B cell (primary cell): Measurements from ENCODE around the gene TMEM209. TPM values are rescaled to one million over a fixed set of nuclear protein-coding genes. Genes with fewer than 3 reads are reported as not detected.

ENCODE experiments used
- ATAC-seq: fragments of 200-7000 bp; cut with Tn5 transposase; one replicate; pipeline ENCODE4 v1.10.0; 2021; ENCODE audit warnings: low read depth, mild to moderate bottlenecking, moderate number of reproducible peaks, moderate library complexity
- CTCF ChIA-PET: fragments of 350-600 bp; sonication (Branson Sonifier 250); formaldehyde crosslinking; loops from one replicate; lab custom pipeline; 2021; ENCODE audit warnings: antibody characterized with exemption, inconsistent platforms; lab: Charles Lee
- POLR2A ChIA-PET: fragments of 350-600 bp; sonication (Branson Sonifier 250); formaldehyde crosslinking; loops from one replicate; lab custom pipeline; 2021; ENCODE audit warnings: antibody characterized with exemption; lab: Charles Lee
- DNase-seq: peaks from one replicate; pipeline ENCODE4 v3.0.0; 2013
- H2AFZ ChIP-seq: 2 replicates; pipeline ENCODE4 v1.6.1; 2012; ENCODE audit warnings: mild to moderate bottlenecking, low read depth, low read length; ENCODE audit not compliant: insufficient read depth, poor library complexity, severe bottlenecking
- H3K27ac ChIP-seq, 2 donors: 1 replicate in 1 of 2; 2 replicates in 1 of 2; pipeline ENCODE4 v1.5.1; 2012 to 2013; ENCODE audit warnings: low read length in 2 of 2, mild to moderate bottlenecking in 2 of 2, moderate library complexity in 1 of 2
- H3K27me3 ChIP-seq, 4 experiments: fragments of 200-600 bp in 1 of 4; sonication (generic) in 1 of 4; replicated peaks in 1 of 4; 1 replicate in 2 of 4; 2 replicates in 2 of 4; pipeline versions ENCODE4 v1.6.1 to v1.7.0; 2013 to 2016; ENCODE audit warnings: low read length in 3 of 4, mild to moderate bottlenecking in 2 of 4, mixed read lengths in 1 of 4, moderate library complexity in 1 of 4; ENCODE audit not compliant: insufficient read depth in 4 of 4, control insufficient read depth in 3 of 4; ENCODE audit errors: control extremely low read depth in 1 of 4
- H3K36me3 ChIP-seq, 2 experiments: replicated peaks in 1 of 2; 1 replicate in 1 of 2; 2 replicates in 1 of 2; pipeline versions ENCODE4 v1.6.1 to v1.7.1; 2013; ENCODE audit warnings: low read length in 1 of 2; ENCODE audit not compliant: insufficient read depth in 2 of 2, control insufficient read depth in 1 of 2; ENCODE audit errors: control extremely low read depth in 1 of 2, extremely low read depth in 1 of 2
- H3K4me1 ChIP-seq, 2 donors: fragments of 200-600 bp in 1 of 2; sonication (generic) in 1 of 2; 1 replicate in 1 of 2; 2 replicates in 1 of 2; pipeline versions ENCODE4 v1.5.1 to v1.6.1; 2013 to 2017; ENCODE audit warnings: low read length in 2 of 2; ENCODE audit not compliant: control insufficient read depth in 2 of 2, insufficient read depth in 2 of 2
- H3K4me2 ChIP-seq: replicated peaks from 2 replicates; pipeline ENCODE3; 2012; ENCODE audit warnings: mild to moderate bottlenecking, low read depth, low read length; ENCODE audit not compliant: poor library complexity, severe bottlenecking
- H3K4me3 ChIP-seq, 5 experiments: fragments of 200-600 bp in 1 of 5; sonication (generic) in 1 of 5; 1 replicate in 3 of 5; 2 replicates in 2 of 5; pipeline versions ENCODE4 v1.5.1 to v1.7.0; 2011 to 2016; ENCODE audit warnings: low read length in 4 of 5, mild to moderate bottlenecking in 4 of 5, low read depth in 2 of 5, control low read depth in 1 of 5, moderate library complexity in 1 of 5; ENCODE audit not compliant: insufficient read depth in 1 of 5; ENCODE audit errors: control extremely low read depth in 1 of 5, extremely low read depth in 1 of 5
- H3K79me2 ChIP-seq: fragments of 200-600 bp; sonication (generic); one replicate; pipeline ENCODE4 v1.6.0; 2016; ENCODE audit warnings: low read length; ENCODE audit not compliant: control insufficient read depth, insufficient read depth
- H3K9ac ChIP-seq: fragments of 200-600 bp; sonication (generic); 2 replicates; pipeline ENCODE4 v1.6.1; 2017; ENCODE audit warnings: mild to moderate bottlenecking, low read length, moderate library complexity
- H3K9me3 ChIP-seq, 3 donors: one replicate each; pipeline versions ENCODE4 v1.6.1 to v1.7.1; 2013; ENCODE audit warnings: low read length in 2 of 3; ENCODE audit not compliant: control insufficient read depth in 2 of 3, insufficient read depth in 1 of 3; ENCODE audit errors: control extremely low read depth in 1 of 3
- H4K20me1 ChIP-seq: 2 replicates; pipeline ENCODE4 v1.6.0; 2012; ENCODE audit warnings: mild to moderate bottlenecking, low read length; ENCODE audit not compliant: insufficient read depth, control insufficient read depth, poor library complexity, severe bottlenecking
- H3K27ac Mint-ChIP-seq: one replicate; pipeline ENCODE4 v1.8.0; 2021; ENCODE audit warnings: mixed read lengths
- H3K27me3 Mint-ChIP-seq: one replicate; pipeline ENCODE4 v1.8.0; 2021; ENCODE audit warnings: mixed read lengths
- H3K4me1 Mint-ChIP-seq: one replicate; pipeline ENCODE4 v1.8.0; 2021; ENCODE audit warnings: mixed read lengths
- H3K4me3 Mint-ChIP-seq: one replicate; pipeline ENCODE4 v1.8.0; 2021; ENCODE audit warnings: mixed read lengths
- H3K9me3 Mint-ChIP-seq: one replicate; pipeline ENCODE4 v1.8.0; 2022; ENCODE audit warnings: mixed read lengths; ENCODE audit not compliant: insufficient read depth
- EZH2 ChIP-seq: IDR thresholded peaks from 2 replicates; pipeline ENCODE4 v1.6.1; 2012; ENCODE audit warnings: borderline replicate concordance, low read depth, mild to moderate bottlenecking, moderate library complexity, low read length; ENCODE audit not compliant: insufficient read depth, poor library complexity, severe bottlenecking
- WGBS: methylation state at CpG from one replicate; pipeline ENCODE4 v1.1.5; 2013; ENCODE audit warnings: missing lambda C conversion rate; ENCODE audit not compliant: insufficient coverage; 5-methylcytosine and 5-hydroxymethylcytosine counted together
- intact Hi-C: fragments of 100-400 bp; cut with micrococcal nuclease; formaldehyde crosslinking; loops from one replicate; pipeline ENCODE4 v1.10.0; 2022
- polyA plus RNA-seq: library from polyadenylated mRNA; depleted of rRNA; stranded (reverse); fragments of >200 nt; gene quantifications from 2 replicates; pipeline ENCODE4 v1.2.3, GENCODE V29; 2012
- total RNA-seq, 2 donors: library from RNA; stranded (reverse); fragments of 120-200 nt in 1 of 2; gene quantifications; 1 replicate in 1 of 2; 2 replicates in 1 of 2; pipeline versions ENCODE4 v1.2.3 to v1.2.4, GENCODE V29; 2013 to 2022
- TF ChIP-seq, protein P1 (sequence below): fragments of 200-600 bp; IDR thresholded peaks from one replicate; pipeline ENCODE4 v1.8.0; 2022; ENCODE audit warnings: antibody characterized with exemption, mild to moderate bottlenecking

Gene TMEM209
- total and polyA plus RNA-seq, 2 donors (not counting 1 experiment from before 2014, with no cell fraction given): 15.8 to 35.8 TPM

DNA sequence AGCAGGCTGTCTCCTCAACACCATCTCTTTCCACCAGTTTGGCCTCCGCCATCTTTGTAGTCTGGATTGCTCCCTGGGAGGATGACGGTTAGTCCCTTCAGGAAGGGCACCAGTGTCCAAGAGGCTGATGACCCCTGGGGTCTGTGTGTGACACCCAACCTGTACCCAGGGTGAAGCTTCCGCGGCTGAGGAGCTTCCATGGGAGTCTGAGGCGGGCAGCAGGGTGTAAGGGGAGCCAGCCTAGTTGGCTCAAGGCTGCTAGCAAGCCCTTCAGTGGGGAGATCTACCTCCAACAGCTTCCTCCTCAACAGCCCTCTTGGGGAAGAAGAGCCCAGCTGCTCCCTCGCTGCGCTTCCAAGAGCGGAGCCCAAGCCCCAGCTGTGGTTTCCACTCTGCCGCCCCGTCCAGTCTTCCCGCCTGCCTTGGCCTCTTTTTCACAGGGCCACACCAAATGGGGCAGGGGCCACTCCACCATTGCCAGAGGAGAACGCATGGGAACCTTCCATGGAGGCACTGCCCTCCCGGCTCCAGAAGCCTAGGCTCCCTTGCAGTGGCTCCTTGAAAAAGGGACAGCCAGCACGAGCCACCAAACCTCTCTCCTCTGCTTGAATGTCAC lies 57.4 kb downstream of the TMEM209 start:
- H3K4me3 Mint-ChIP-seq: no peak overlapping the region
- ChIA-PET POLR2A (no interaction called here), CTCF (interaction anchor here (0.7 kb wide), 1 partner anchor 39 kb away, joined by 3 read pairs; no protein-coding TSS in a partner anchor)
- H4K20me1 ChIP-seq: no peaks in the 10 kb centered on the region
- no peaks in the 10 kb centered on the region for H3K27me3 ChIP-seq
- no peaks in the 10 kb centered on the region for H3K9me3 Mint-ChIP-seq
- whole genome bisulfite sequencing: 57% methylated on average over 13 of the region's 14 CpGs
- H3K9ac ChIP-seq: no peak overlapping the region
- H3K79me2 ChIP-seq: peaks cover 7% of the 10 kb centered on the region
- H3K27me3 Mint-ChIP-seq: no peaks in the 10 kb centered on the region
- DNase-seq: peak; percentile 15
- H2AFZ ChIP-seq: no peak overlapping the region
- H3K36me3 ChIP-seq: no peaks in the 10 kb centered on the region
- H3K9me3 ChIP-seq: peaks cover 0 to 22% (median 7%) of the 10 kb centered on the region in 3 donors
- no peak for TF ChIP-seq EZH2
- TF ChIP-seq, protein P1, sequence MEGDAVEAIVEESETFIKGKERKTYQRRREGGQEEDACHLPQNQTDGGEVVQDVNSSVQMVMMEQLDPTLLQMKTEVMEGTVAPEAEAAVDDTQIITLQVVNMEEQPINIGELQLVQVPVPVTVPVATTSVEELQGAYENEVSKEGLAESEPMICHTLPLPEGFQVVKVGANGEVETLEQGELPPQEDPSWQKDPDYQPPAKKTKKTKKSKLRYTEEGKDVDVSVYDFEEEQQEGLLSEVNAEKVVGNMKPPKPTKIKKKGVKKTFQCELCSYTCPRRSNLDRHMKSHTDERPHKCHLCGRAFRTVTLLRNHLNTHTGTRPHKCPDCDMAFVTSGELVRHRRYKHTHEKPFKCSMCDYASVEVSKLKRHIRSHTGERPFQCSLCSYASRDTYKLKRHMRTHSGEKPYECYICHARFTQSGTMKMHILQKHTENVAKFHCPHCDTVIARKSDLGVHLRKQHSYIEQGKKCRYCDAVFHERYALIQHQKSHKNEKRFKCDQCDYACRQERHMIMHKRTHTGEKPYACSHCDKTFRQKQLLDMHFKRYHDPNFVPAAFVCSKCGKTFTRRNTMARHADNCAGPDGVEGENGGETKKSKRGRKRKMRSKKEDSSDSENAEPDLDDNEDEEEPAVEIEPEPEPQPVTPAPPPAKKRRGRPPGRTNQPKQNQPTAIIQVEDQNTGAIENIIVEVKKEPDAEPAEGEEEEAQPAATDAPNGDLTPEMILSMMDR: no peak
- peak overlapping the region; percentile 95 for H3K27ac Mint-ChIP-seq
- no peak overlapping the region for H3K4me3 ChIP-seq
- no peak for ATAC-seq
- no peak overlapping the region for H3K27ac ChIP-seq
- intact Hi-C loops: no loop called here
- H3K4me1 ChIP-seq: peaks cover 33 to 67% of the 10 kb centered on the region in 2 donors
- peaks cover 55% of the 10 kb centered on the region for H3K4me1 Mint-ChIP-seq
- no peak overlapping the region for H3K4me2 ChIP-seq

DNA sequence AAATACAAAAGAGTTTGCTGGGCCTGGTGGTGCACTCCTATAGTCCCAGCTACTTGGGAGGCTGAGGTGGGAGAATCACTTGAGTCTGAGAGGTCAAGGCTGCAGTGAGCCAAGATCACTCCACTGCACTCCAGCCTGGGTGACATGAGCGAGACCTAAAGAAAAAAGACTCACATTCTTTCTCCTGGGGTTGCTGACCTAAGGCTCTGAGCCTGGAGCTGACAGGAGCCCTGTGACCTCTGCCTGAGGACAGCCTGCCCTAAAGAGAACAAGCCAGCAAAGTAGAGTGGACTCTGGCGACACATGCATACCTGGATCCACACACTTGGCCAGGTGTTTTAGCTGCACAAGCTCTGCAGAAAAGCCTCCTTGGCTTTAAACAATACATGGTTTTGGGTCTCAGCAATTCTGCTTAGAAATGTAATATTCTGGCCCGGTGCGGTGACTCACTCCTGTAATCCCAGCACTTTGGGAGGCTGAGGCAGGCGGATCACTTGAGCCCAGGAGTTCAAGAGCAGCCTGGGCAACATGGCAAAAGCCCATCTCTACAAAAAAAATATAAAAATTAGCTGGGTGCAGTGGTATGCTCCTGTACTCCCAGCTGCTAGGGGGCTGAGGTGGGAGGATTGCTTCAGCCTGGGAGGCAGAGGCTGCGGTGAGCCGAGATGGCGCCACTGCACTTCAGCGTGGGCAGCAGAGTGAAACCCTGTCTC lies 58.4 kb downstream of the TMEM209 start:
- Mint-ChIP-seq H3K9me3 (no peaks in the 10 kb centered on the region), H3K4me1 (peaks cover 63% of the 10 kb centered on the region), H3K27ac (no peak overlapping the region), H3K27me3 (no peaks in the 10 kb centered on the region), H3K4me3 (no peak overlapping the region)
- H3K79me2 ChIP-seq: peaks cover 2% of the 10 kb centered on the region
- 94% methylated on average over 2 of the region's 9 CpGs for WGBS
- H3K27ac ChIP-seq: peak overlapping the region in 1 of 2 donors; percentile 3
- H3K9me3 ChIP-seq: peaks cover 0 to 22% (median 7%) of the 10 kb centered on the region in 3 donors
- no peaks in the 10 kb centered on the region for H3K27me3 ChIP-seq
- H3K4me2 ChIP-seq: no peak overlapping the region
- no peak overlapping the region for H3K9ac ChIP-seq
- H3K36me3 ChIP-seq: no peaks in the 10 kb centered on the region
- TF ChIP-seq, protein P1: no peak
- TF ChIP-seq EZH2: no peak
- no peak overlapping the region for H3K4me3 ChIP-seq
- ChIA-PET POLR2A (interaction anchor here (1.5 kb wide), 1 partner anchor 58 kb away, joined by 3 read pairs; the partner anchor contains the start of gene TMEM209), CTCF (interaction anchor here (0.7 kb wide), 1 partner anchor 40 kb away, joined by 3 read pairs; no protein-coding TSS in a partner anchor)
- no peaks in the 10 kb centered on the region for H4K20me1 ChIP-seq
- intact Hi-C loops: no loop called here
- no peak overlapping the region for H2AFZ ChIP-seq
- no peak for ATAC-seq
- peaks cover 33 to 67% of the 10 kb centered on the region in 2 donors for H3K4me1 ChIP-seq
- no peak for DNase-seq
